Keratinocyte (primary cell): Measurements from ENCODE around the gene GPC5.

Experiments used
- EZH2 ChIP-seq: IDR thresholded peaks from one replicate; pipeline ENCODE4 v1.6.1; 2012; ENCODE audit warnings: inconsistent platforms, mild to moderate bottlenecking, low read length, moderate library complexity
- TF ChIP-seq, protein P1 (sequence below), 3 experiments: IDR thresholded peaks in 1 of 3; conservative IDR thresholded peaks in 1 of 3; optimal IDR thresholded peaks in 1 of 3; 2 replicates in 2 of 3; 3 replicates in 1 of 3; pipeline versions ENCODE3 to v1.5.1; 2011; ENCODE audit warnings: low read length in 3 of 3, mild to moderate bottlenecking in 3 of 3, moderate library complexity in 2 of 3, control low read depth in 1 of 3, inconsistent platforms in 1 of 3; ENCODE audit not compliant: insufficient read depth in 2 of 3; ENCODE audit errors: extremely low read depth in 1 of 3

DNA sequence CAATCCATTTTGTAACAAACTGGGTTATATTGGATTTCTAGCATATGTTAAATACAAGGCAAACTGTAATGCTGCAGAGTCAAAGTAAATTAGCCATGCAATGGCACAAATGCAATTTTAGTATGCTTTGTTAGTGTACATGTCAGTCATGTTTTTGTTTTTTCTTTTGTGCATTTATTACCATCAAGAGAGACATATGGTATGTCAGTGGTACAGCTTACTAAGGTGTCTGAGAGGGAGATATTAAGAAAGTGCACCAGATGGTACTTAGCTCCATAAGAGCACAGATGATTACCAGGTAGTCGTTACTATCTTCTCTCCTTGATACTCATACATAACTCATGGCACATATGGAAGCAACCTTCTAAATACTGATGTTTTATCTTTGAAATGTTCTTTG lies 550.3 kb downstream of the GPC5 start:
- TF ChIP-seq, protein P1, sequence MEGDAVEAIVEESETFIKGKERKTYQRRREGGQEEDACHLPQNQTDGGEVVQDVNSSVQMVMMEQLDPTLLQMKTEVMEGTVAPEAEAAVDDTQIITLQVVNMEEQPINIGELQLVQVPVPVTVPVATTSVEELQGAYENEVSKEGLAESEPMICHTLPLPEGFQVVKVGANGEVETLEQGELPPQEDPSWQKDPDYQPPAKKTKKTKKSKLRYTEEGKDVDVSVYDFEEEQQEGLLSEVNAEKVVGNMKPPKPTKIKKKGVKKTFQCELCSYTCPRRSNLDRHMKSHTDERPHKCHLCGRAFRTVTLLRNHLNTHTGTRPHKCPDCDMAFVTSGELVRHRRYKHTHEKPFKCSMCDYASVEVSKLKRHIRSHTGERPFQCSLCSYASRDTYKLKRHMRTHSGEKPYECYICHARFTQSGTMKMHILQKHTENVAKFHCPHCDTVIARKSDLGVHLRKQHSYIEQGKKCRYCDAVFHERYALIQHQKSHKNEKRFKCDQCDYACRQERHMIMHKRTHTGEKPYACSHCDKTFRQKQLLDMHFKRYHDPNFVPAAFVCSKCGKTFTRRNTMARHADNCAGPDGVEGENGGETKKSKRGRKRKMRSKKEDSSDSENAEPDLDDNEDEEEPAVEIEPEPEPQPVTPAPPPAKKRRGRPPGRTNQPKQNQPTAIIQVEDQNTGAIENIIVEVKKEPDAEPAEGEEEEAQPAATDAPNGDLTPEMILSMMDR (optimal IDR thresholded peaks at IDR 0.05 in 1 of 3, IDR thresholded peaks at IDR 0.05 in 1 of 3, conservative IDR thresholded peaks at IDR 0.05 in 1 of 3; ENCODE audit: extremely low read depth in 1 of 3, insufficient read depth in 2 of 3, low read length in 3 of 3) = no peak
- no peak for TF ChIP-seq EZH2
